ENCODE data around the gene FBXO28.

GRCh38 chr1:224118688-224119087 lies 4.8 kb downstream of the FBXO28 start:
- no peak for TF ChIP-seq POLR2A (IDR thresholded peaks at IDR 0.05)
- no peak for TF ChIP-seq CTCF (IDR thresholded peaks at IDR 0.05)
- no peak for TF ChIP-seq POLR2AphosphoS5 (IDR thresholded peaks at IDR 0.05)

Data from breast epithelium (tissue), 3 donors.